ENCODE results near the gene OR10A5. TPM values are rescaled to one million over a fixed set of nuclear protein-coding genes. Genes with fewer than 3 reads are reported as not detected.
"Not testable (repeated sequence)": the region's sequence is repeated elsewhere in the genome, so short reads cannot be mapped to it uniquely, and the experiment has no call there.

The OR10A5 gene
- total RNA-seq, 1 experiment from 2014 or later: not detected

DNA sequence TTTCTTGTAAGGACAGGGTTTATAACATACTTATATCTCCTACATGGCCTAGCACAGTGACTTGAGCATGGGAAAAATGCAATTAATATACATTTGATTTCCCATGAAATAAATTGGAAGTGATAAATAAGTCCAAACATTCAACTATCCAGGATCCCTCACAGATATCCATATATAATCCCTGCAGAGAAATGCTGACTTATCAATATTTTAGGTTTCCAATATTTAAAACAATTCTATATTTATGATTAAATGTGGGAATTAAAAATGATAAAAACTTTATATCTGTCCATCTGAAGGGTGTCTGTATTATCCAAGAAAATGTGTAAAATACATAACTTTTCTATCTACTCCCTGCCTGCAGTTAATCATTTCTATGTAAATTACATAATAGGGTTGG, 37.3 kb downstream of the OR10A5 start:
- H3K4me2 ChIP-seq: no peak overlapping the region
- intact Hi-C loops (cut with micrococcal nuclease; ENCODE audit: unreplicated experiment): no loop called here
- no TSS peak for BruUV-seq (replicated peaks)
- no peaks in the 10 kb centered on the region for H3K9me3 ChIP-seq (ENCODE audit: insufficient read depth, low read depth)
- H3F3A ChIP-seq (ENCODE audit: insufficient read depth, low read depth): no peaks in the 10 kb centered on the region
- DNase-seq: no peak
- no peak overlapping the region for H3K4me3 ChIP-seq
- no peaks in the 10 kb centered on the region for H4K20me1 ChIP-seq (ENCODE audit: insufficient read depth)
- ChIA-PET CTCF (no interaction called here), POLR2A (ENCODE audit: unreplicated experiment) (no interaction called here)
- H2AFZ ChIP-seq: no peak overlapping the region
- no peaks in the 10 kb centered on the region for H3K27me3 ChIP-seq (ENCODE audit: insufficient read depth, low read depth)
- no peaks in the 10 kb centered on the region for H3K9me2 ChIP-seq (ENCODE audit: insufficient read depth)
- TF ChIP-seq EZH2 (IDR thresholded peaks at IDR 0.05; ENCODE audit: low read depth) (no peak), CTCF (conservative IDR thresholded peaks at IDR 0.05) (no peak)
- H3K4me1 ChIP-seq (replicated peaks; ENCODE audit: insufficient read depth): no peaks in the 10 kb centered on the region
- no peak overlapping the region for H3K27ac ChIP-seq
- no peaks in the 10 kb centered on the region for H3K79me2 ChIP-seq (ENCODE audit: low read depth)
- no peaks in the 10 kb centered on the region for H3K36me3 ChIP-seq (ENCODE audit: low read depth)

- H3K27me3 ChIP-seq (ENCODE audit: insufficient read depth, low read depth); H2AFZ ChIP-seq; H3K4me1 ChIP-seq (replicated peaks; ENCODE audit: insufficient read depth); H3K36me3 ChIP-seq (ENCODE audit: low read depth); H4K20me1 ChIP-seq (ENCODE audit: insufficient read depth); H3K4me2 ChIP-seq; H3K4me3 ChIP-seq; H3F3A ChIP-seq (ENCODE audit: insufficient read depth, low read depth); CTCF ChIA-PET; POLR2A ChIA-PET (ENCODE audit: unreplicated experiment); H3K9me2 ChIP-seq (ENCODE audit: insufficient read depth); H3K79me2 ChIP-seq (ENCODE audit: low read depth); H3K9me3 ChIP-seq (ENCODE audit: insufficient read depth, low read depth); intact Hi-C loops (cut with micrococcal nuclease; ENCODE audit: unreplicated experiment); H3K27ac ChIP-seq; BruUV-seq (replicated peaks); DNase-seq: not testable (repeated sequence)
Observed at GRCh38 chr11:6887711-6888110, 42.2 kb downstream of the OR10A5 start.

DNA sequence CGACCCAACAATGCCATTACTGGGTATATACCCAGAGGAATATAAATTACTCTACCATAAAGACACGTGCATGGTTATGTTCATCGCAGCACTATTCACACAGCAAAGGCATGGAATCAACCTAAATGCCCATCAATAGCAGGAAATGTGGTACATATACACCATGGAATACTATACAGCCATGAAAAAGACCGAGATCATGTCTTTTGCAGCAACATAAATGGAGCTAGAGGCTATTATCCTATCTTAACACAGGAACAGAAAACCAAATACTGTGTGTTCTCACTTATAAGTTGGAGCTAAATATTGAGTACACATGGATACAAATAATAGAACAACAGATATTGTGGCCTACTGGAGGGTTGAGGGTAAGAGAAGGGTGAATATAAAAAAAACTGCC, 43.3 kb downstream of the OR10A5 start:
- H3K36me3 ChIP-seq (ENCODE audit: low read depth): no peaks in the 10 kb centered on the region
- DNase-seq: no peak
- POLR2A ChIA-PET (ENCODE audit: unreplicated experiment): interaction anchor here (0.6 kb wide), 1 partner anchor 1866 kb away, joined by 4 read pairs; no protein-coding TSS in a partner anchor
- BruUV-seq (replicated peaks): no TSS peak
- TF ChIP-seq CTCF (conservative IDR thresholded peaks at IDR 0.05): no peak
- TF ChIP-seq EZH2 (IDR thresholded peaks at IDR 0.05; ENCODE audit: low read depth): no peak
- H3F3A ChIP-seq (ENCODE audit: insufficient read depth, low read depth): no peaks in the 10 kb centered on the region
- H4K20me1 ChIP-seq (ENCODE audit: insufficient read depth): no peaks in the 10 kb centered on the region
- H3K4me3 ChIP-seq: no peak overlapping the region
- H3K4me1 ChIP-seq (replicated peaks; ENCODE audit: insufficient read depth): no peaks in the 10 kb centered on the region
- H3K27ac ChIP-seq: no peak overlapping the region
- H3K9me3 ChIP-seq (ENCODE audit: insufficient read depth, low read depth): no peaks in the 10 kb centered on the region
- no peaks in the 10 kb centered on the region for H3K79me2 ChIP-seq (ENCODE audit: low read depth)
- intact Hi-C loops (cut with micrococcal nuclease; ENCODE audit: unreplicated experiment): no loop called here
- CTCF ChIA-PET: no interaction called here
- H3K4me2 ChIP-seq: no peak overlapping the region
- no peak overlapping the region for H2AFZ ChIP-seq
- no peaks in the 10 kb centered on the region for H3K9me2 ChIP-seq (ENCODE audit: insufficient read depth)
- H3K27me3 ChIP-seq (ENCODE audit: insufficient read depth, low read depth): no peaks in the 10 kb centered on the region

GRCh38 chr11:6889835-6890234, 44.4 kb downstream of the OR10A5 start:
- H3K36me3 ChIP-seq (ENCODE audit: low read depth): no peaks in the 10 kb centered on the region
- no peaks in the 10 kb centered on the region for H3K79me2 ChIP-seq (ENCODE audit: low read depth)
- H2AFZ ChIP-seq: no peak overlapping the region
- no peaks in the 10 kb centered on the region for H3K4me1 ChIP-seq (replicated peaks; ENCODE audit: insufficient read depth)
- no peaks in the 10 kb centered on the region for H3F3A ChIP-seq (ENCODE audit: insufficient read depth, low read depth)
- H3K27ac ChIP-seq: no peak overlapping the region
- H3K27me3 ChIP-seq (ENCODE audit: insufficient read depth, low read depth): no peaks in the 10 kb centered on the region
- H3K4me2 ChIP-seq: no peak overlapping the region
- H3K9me2 ChIP-seq (ENCODE audit: insufficient read depth): no peaks in the 10 kb centered on the region
- no peaks in the 10 kb centered on the region for H3K9me3 ChIP-seq (ENCODE audit: insufficient read depth, low read depth)
- intact Hi-C loops (cut with micrococcal nuclease; ENCODE audit: unreplicated experiment): no loop called here
- BruUV-seq (replicated peaks): no TSS peak
- TF ChIP-seq EZH2 (IDR thresholded peaks at IDR 0.05; ENCODE audit: low read depth) (no peak), CTCF (conservative IDR thresholded peaks at IDR 0.05) (no peak)
- ChIA-PET CTCF (no interaction called here), POLR2A (ENCODE audit: unreplicated experiment) (no interaction called here)
- H4K20me1 ChIP-seq (ENCODE audit: insufficient read depth): no peaks in the 10 kb centered on the region
- H3K4me3 ChIP-seq: no peak overlapping the region
- DNase-seq: no peak

Measured in PC-9 (cell line).